Activated naive CD4-positive, alpha-beta T cell treated with anti-CD3 and anti-CD28 coated beads, Interleukin-2, amount 10 ng/mL, durations not matched to agents 7 days and 5 days (primary cell): ENCODE data around the gene RPS6KB2.

Experiments used
- CTCF ChIA-PET: fragments of 350-600 bp; sonication (Branson Sonifier 250); formaldehyde crosslinking; loops from one replicate; lab custom pipeline; 2021; ENCODE audit warnings: antibody characterized with exemption; lab: Charles Lee
- DNase-seq: peaks from one replicate; pipeline ENCODE4 v3.0.0-alpha.2; 2020
- H3K27ac Mint-ChIP-seq: one replicate; pipeline ENCODE4 v1.8.0; 2021; ENCODE audit warnings: mild to moderate bottlenecking, moderate library complexity, mixed read lengths
- H3K27me3 Mint-ChIP-seq: one replicate; pipeline ENCODE4 v1.8.0; 2021; ENCODE audit warnings: mild to moderate bottlenecking, mixed read lengths
- H3K36me3 Mint-ChIP-seq: one replicate; pipeline ENCODE4 v1.8.0; 2021; ENCODE audit warnings: mixed read lengths
- H3K4me1 Mint-ChIP-seq: one replicate; pipeline ENCODE4 v1.8.0; 2021; ENCODE audit warnings: mixed read lengths
- H3K4me3 Mint-ChIP-seq: one replicate; pipeline ENCODE4 v1.8.0; 2021; ENCODE audit warnings: mild to moderate bottlenecking, moderate library complexity, mixed read lengths
- H3K9me3 Mint-ChIP-seq: one replicate; pipeline ENCODE4 v1.8.0; 2021; ENCODE audit warnings: mixed read lengths

RPS6KB2 gene

DNA sequence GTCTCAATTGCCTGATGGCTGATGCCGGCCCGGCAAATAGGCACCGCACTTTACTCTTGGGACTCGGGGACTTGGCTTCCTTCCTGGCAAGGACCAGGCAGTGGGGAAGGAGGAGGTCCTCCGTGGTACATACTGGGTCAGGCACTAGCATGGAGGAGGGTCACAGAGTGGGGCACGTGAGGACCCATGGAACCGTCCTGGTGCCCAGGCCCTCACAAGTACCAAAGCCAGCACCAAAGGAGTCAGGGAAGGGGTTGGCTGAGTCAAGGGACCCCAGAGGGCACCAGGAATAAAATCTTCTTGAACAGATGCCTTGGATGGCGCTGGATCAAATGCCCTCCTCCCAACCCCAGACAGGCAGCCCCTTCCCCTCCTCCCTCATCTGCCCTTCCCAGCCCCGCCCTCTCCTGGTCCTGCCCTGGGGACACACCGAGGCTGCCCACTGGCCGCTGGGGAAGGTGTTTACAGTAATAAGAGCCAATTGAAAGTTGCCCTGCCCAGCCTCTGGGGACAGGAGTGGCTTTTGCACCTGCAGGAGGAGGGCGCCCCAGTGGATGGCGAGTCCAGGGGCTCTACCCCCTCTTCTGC, 18.4 kb upstream of the RPS6KB2 start:
- Mint-ChIP-seq H3K36me3 (peaks cover 58% of the 10 kb centered on the region), H3K27me3 (peaks cover 18% of the 10 kb centered on the region), H3K4me3 (peak overlapping the region; percentile 83), H3K27ac (peak overlapping the region; percentile 95), H3K4me1 (peaks cover 85% of the 10 kb centered on the region), H3K9me3 (no peaks in the 10 kb centered on the region)
- CTCF ChIA-PET: interaction anchor here (1.2 to 1.9 kb wide), 2 partner anchors 9 to 29 kb away, joined by 3 to 8 read pairs; no protein-coding TSS in a partner anchor
- no peak for DNase-seq

DNA sequence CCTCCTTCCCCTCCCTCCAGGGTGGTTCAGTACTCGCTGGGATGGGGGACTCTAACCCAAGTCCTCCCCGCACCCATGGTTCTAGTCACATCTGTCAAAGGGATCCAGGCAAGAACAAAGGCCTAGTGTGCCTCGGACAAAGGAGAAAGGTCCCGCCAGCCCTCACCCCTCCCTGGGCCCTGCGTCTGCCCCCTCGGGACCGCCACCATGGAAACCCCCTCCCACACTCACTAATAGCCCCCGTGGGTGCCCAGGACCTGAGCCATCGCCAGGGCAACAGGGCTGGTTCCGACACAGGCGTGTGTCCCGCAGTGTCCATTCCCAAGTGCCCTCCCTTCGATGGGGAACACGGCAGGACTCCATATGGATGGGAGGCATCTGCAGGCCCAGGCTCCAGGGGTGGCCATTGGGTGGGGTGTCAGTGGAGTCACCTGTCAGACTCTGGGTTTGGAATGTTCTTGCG, 17.9 kb upstream of the RPS6KB2 start:
- Mint-ChIP-seq H3K36me3 (peaks cover 53% of the 10 kb centered on the region), H3K27ac (peak overlapping the region; percentile 95), H3K4me3 (peak overlapping the region; percentile 83), H3K27me3 (peaks cover 22% of the 10 kb centered on the region), H3K9me3 (no peaks in the 10 kb centered on the region), H3K4me1 (peaks cover 86% of the 10 kb centered on the region)
- DNase-seq: no peak
- CTCF ChIA-PET: no interaction called here

GRCh38 chr11:67410984-67411784, 17.1 kb upstream of the RPS6KB2 start:
- Mint-ChIP-seq H3K4me3 (peak overlapping the region; percentile 83), H3K4me1 (peaks cover 83% of the 10 kb centered on the region), H3K9me3 (no peaks in the 10 kb centered on the region), H3K27me3 (peaks cover 26% of the 10 kb centered on the region), H3K27ac (peak overlapping the region; percentile 75), H3K36me3 (peaks cover 46% of the 10 kb centered on the region)
- CTCF ChIA-PET: interaction anchor here (0.9 kb wide), 1 partner anchor 10 kb away, joined by 4 read pairs; the partner anchor contains the start of gene PPP1CA
- DNase-seq: no peak

DNA sequence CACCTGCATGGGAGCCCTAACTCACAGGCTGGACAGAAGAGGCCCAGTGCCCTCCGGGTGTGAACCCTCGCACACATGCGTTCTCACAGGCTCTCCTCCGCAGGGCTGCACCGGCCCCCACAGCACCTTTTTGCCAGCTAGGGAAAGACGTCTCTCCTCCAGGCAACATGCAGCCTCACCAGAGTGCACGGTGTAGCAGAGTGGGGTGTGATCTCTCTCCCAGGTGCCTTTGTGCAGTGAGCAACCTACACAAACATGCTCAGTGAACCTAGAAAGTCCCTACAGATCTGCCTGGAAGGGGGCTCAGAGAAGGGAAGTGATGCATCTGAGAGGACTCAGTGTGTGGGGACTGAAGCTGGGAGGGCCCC, 16.5 kb upstream of the RPS6KB2 start:
- Mint-ChIP-seq H3K27me3 (peaks cover 31% of the 10 kb centered on the region), H3K9me3 (no peaks in the 10 kb centered on the region), H3K4me3 (no peak overlapping the region), H3K36me3 (peaks cover 40% of the 10 kb centered on the region), H3K27ac (peak overlapping the region; percentile 75), H3K4me1 (peaks cover 84% of the 10 kb centered on the region)
- CTCF ChIA-PET: interaction anchor here (0.9 to 1.0 kb wide), 2 partner anchors 10 to 26 kb away, joined by 3 to 4 read pairs; partner anchors contain the start of gene PPP1CA
- no peak for DNase-seq

- Mint-ChIP-seq H3K27me3 (peaks cover 31% of the 10 kb centered on the region), H3K27ac (no peak overlapping the region), H3K4me1 (peaks cover 82% of the 10 kb centered on the region), H3K9me3 (no peaks in the 10 kb centered on the region), H3K36me3 (peaks cover 32% of the 10 kb centered on the region), H3K4me3 (no peak overlapping the region)
- DNase-seq: no peak
- CTCF ChIA-PET: interaction anchor here (1.0 to 1.8 kb wide), 3 partner anchors 8 to 30 kb away, joined by 3 to 5 read pairs (median 3); partner anchors contain the start of gene TBC1D10C
Observed at GRCh38 chr11:67412495-67413179, 15.7 kb upstream of the RPS6KB2 start.

DNA sequence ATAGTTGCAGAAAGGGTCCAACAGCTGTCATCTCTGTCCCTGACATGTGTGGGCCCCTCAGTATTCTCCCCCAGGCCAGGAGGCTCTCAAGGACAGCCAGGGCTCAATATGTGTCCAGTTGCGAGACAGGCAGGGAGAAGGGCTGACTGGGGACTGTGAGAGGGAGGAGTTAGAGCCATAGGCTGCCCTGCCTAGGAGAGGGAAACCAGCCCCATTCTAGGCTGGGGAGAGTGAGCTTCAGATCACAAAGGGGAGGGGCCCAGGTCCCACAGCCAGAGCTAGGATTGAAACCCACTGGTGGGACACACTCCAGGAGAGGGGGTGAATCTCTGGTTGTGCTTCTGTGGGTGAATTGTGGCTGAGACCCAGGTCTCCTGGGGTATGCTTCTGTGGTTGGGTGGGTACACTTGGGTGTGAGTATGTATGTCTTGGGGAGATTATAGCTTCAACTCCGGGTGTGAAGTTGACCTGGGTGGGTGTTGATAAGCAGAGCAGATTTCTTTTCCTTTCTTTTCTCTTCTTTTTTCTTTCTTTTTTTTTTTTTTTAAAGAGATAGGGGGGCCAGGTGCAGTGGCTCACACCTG, 14.9 kb upstream of the RPS6KB2 start:
- Mint-ChIP-seq H3K36me3 (peaks cover 25% of the 10 kb centered on the region), H3K4me1 (peaks cover 82% of the 10 kb centered on the region), H3K27ac (peak overlapping the region; percentile 28), H3K4me3 (no peak overlapping the region), H3K27me3 (peaks cover 39% of the 10 kb centered on the region), H3K9me3 (no peaks in the 10 kb centered on the region)
- no peak for DNase-seq
- CTCF ChIA-PET: interaction anchor here (1.1 to 1.8 kb wide), 2 partner anchors 9 to 31 kb away, joined by 3 to 5 read pairs; partner anchors contain the start of gene TBC1D10C

DNA sequence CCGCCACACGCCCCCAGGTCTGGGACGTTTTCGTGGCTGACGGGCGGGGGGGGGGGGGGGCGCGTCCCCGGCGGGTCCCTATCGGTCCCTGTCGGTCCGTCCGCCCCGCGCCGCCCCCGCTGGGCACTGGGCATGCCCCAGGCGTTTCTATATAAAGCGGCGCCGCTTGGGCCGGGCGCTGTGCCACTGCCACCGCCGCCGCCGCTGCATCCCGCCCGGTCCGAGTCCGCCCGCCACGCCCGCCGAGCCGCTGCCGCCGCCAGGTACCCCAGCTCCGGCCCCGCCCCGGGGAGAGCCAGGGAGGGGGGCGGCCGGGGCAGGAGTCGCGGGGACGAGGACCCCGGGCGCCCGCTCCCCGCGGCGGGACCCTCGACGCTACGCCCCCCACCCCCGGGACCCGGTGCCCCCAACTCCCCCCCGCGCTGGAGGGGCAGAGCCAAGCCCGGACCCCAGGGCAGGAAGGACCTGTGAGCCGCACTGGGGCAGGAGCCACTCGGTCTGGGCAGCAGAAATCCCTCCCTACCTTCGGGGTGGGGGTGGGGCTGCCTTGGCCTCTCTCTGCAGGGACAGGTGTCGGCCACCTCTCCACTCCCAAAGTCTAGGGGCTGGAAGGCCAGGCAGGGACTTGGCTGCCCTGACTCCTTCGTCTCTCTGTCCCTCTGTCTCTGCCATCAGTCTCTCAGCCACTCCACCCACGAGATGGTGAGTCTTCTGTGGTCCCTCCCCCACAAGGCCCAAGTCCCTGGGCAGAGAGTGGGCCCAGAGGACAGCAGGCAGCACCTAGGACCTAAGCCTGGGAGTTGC, 12.6 kb upstream of the RPS6KB2 start, which contains the start of gene CARNS1:
Gene CARNS1 (plus strand): TSS at position 178 of the 804 bp plus-strand sequence. CDS start 522 bp downstream, at position 700.
- CTCF ChIA-PET: no interaction called here
- Mint-ChIP-seq H3K27ac (peak within 1 kb of the TSS; percentile 88), H3K4me1 (peaks cover 82% of the 10 kb centered on the region), H3K4me3 (peak within 1 kb of the TSS; percentile 59), H3K36me3 (peaks cover 7% of the 10 kb centered on the region), H3K9me3 (no peaks in the 10 kb centered on the region), H3K27me3 (peaks cover 54% of the 10 kb centered on the region)
- DNase-seq: no peak

DNA sequence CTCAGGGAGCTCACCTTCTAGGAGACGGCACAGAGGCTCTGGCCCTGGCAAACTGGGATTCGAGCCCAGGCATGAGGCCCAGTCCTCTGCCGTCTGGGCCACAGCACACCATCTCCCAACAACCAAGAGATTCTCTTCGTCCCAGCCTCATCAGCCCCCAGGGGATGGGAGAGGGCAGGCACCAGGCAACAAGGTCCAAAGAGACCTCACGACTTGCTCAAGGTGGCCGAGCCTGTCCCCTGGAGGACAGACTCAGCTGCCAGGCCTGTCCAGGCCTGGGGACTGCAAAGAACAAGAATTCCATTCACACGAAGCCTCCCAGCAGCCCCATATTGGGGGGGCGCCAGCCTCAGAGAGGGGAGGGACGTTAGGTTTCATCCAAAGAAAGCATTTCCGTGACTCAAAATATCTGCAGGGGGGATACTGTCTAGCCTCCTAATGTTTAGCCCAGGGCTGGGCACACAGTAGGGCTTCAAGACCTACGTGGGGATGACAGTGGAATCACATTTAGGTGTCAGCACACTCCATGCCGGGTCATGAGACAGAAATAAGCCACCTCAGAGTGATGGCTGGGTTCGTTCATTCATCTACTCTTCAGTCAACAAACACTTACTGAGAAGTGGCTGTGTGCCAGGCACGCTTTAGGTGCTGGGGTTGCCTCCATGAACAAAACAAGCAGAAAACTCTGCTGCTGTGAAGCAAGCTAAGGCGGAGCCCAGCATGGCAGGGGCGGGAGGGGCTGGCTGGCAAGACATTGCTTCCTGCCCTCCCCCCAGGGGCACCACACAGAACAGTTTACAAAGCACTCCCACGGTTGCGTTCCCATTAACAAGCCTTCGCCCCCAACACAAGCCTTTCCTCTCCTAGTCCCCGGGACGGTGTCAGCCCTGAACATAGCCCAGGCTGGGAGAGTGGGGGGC, 11.6 kb upstream of the RPS6KB2 start:
- H3K9me3 Mint-ChIP-seq: no peaks in the 10 kb centered on the region
- peaks cover 4% of the 10 kb centered on the region for H3K36me3 Mint-ChIP-seq
- peak; percentile 75 for DNase-seq
- CTCF ChIA-PET: no interaction called here
- H3K27me3 Mint-ChIP-seq: peaks cover 57% of the 10 kb centered on the region
- peak overlapping the region; percentile 88 for H3K27ac Mint-ChIP-seq
- H3K4me3 Mint-ChIP-seq: peak overlapping the region; percentile 58
- H3K4me1 Mint-ChIP-seq: peaks cover 77% of the 10 kb centered on the region

- H3K4me1 Mint-ChIP-seq: peaks cover 69% of the 10 kb centered on the region
- H3K9me3 Mint-ChIP-seq: no peaks in the 10 kb centered on the region
- DNase-seq: no peak
- peaks cover 4% of the 10 kb centered on the region for H3K36me3 Mint-ChIP-seq
- CTCF ChIA-PET: interaction anchor here (1.1 kb wide), 1 partner anchor 16 kb away, joined by 6 read pairs; the partner anchor contains the start of gene PPP1CA
- no peak overlapping the region for H3K27ac Mint-ChIP-seq
- H3K4me3 Mint-ChIP-seq: no peak overlapping the region
- H3K27me3 Mint-ChIP-seq: peaks cover 57% of the 10 kb centered on the region
Observed at GRCh38 chr11:67417425-67417824, 10.9 kb upstream of the RPS6KB2 start.

DNA sequence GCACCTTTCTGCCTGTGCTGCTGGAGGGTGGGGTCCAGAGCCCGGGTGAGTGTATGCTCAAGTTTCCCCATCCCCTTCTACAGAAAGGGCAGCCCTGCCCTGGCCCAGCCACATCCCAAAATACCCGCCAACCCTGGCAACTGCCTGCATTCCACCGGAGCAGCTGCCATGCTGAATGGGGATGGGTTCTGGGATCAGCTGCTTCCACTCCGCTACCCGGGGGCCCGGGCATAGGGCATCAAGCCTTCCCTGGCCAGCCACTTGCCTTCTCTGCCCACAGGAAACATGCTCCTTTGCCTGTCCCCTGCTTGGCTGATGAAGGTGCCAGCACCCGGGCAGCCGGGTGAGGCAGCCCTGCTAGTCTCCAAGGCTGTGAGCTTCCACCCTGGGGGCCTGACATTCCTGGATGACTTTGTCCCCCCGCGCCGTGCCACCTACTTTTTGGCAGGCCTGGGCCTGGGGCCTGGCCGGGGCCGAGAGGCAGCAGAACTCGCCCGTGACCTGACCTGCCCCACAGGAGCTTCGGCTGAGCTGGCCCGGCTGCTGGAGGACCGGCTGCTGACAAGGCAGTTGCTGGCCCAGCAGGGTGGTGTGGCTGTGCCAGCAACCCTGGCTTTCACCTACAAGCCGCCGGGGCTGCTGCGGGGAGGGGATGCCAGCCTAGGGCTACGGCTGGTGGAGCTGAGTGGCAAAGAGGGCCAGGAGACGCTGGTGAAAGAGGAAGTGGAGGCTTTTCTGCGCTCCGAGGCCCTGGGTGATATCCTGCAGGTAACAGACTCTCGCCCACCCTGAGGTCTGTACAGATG, 9.6 kb upstream of the RPS6KB2 start:
- DNase-seq: no peak
- Mint-ChIP-seq H3K4me3 (peak overlapping the region; percentile 60), H3K9me3 (no peaks in the 10 kb centered on the region), H3K27me3 (peaks cover 50% of the 10 kb centered on the region), H3K4me1 (peaks cover 64% of the 10 kb centered on the region), H3K27ac (peak overlapping the region; percentile 65), H3K36me3 (no peaks in the 10 kb centered on the region)
- CTCF ChIA-PET: interaction anchor here (1.1 to 2.4 kb wide), 3 partner anchors 10 to 17 kb away, joined by 3 to 9 read pairs (median 6); partner anchors contain the start of gene PPP1CA

DNA sequence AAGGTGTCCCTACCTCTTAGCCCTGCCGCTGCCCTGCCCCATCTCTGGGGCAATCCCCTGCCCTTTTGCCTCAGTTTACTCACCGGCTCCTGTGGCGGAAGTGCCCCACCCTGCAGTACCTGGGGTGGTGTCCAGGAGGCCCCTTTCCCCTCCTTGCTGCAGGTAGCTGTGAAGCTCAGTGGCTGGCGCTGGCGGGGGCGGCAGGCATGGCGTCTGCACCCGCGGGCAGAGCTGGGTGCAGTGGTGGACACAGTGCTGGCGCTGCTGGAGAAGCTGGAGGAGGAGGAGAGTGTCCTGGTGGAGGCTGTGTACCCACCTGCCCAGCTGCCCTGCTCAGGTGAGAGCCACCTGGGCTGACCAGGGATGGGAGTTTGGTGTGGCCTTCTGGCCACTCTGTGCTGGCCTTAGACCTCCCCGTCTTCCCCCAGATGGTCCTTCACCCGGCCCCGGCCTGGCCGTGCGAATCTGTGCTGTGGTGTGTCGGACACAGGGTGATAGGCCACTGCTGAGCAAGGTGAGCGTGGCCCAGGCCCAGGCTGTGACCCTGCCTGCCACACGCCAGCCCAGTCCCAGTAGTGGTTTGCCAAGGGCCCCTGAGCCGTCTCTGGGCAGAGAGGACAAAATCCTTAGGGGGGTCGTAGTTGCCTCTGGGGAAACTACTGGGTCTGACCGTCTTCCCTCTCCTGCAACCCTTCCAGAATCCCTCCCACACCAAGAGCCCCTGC, 8.8 kb upstream of the RPS6KB2 start:
- Mint-ChIP-seq H3K4me1 (peaks cover 62% of the 10 kb centered on the region), H3K9me3 (no peaks in the 10 kb centered on the region), H3K27me3 (peaks cover 43% of the 10 kb centered on the region), H3K4me3 (peak overlapping the region; percentile 76), H3K36me3 (no peaks in the 10 kb centered on the region), H3K27ac (peak overlapping the region; percentile 65)
- no peak for DNase-seq
- CTCF ChIA-PET: interaction anchor here (1.1 to 2.4 kb wide), 3 partner anchors 11 to 19 kb away, joined by 3 to 9 read pairs (median 6); partner anchors contain the start of genes PPP1CA and PTPRCAP
